OCI-LY7 (cell line): ENCODE results near the gene USH1C. TPM values are rescaled to one million over a fixed set of nuclear protein-coding genes. Genes with fewer than 3 reads are reported as not detected.

Experiments used
- BruUV-seq: library from RNA; stranded (reverse); fragments of 400-500 nt; replicated peaks from 2 replicates; lab custom pipeline; 2021; lab: Mats Ljungman, UMichigan
- CTCF ChIA-PET: fragments of 300-600 bp; sonication (Branson Sonifier 250); formaldehyde crosslinking; loops from one replicate; lab custom pipeline; 2022; ENCODE audit warnings: antibody characterized with exemption; ENCODE audit not compliant: unreplicated experiment; lab: Charles Lee
- POLR2A ChIA-PET: fragments of 300-600 bp; sonication (Branson Sonifier 250); formaldehyde crosslinking; loops from one replicate; lab custom pipeline; 2022; ENCODE audit warnings: antibody characterized with exemption; lab: Charles Lee
- DNase-seq: peaks from one replicate; pipeline ENCODE4 v3.0.0-alpha.2; 2015; ENCODE audit warnings: low spot score
- H2AFZ ChIP-seq: fragments of 200-600 bp; sonication (generic), shearing (Covaris generic); 2 replicates; pipeline ENCODE4 v1.6.1; 2014; ENCODE audit warnings: mild to moderate bottlenecking, antibody characterized with exemption, low read length, moderate library complexity
- H3K27ac ChIP-seq: fragments of 200-600 bp; sonication (generic); 2 replicates; pipeline ENCODE4 v1.5.1; 2014; ENCODE audit warnings: mixed run types, low read depth, mild to moderate bottlenecking, moderate library complexity, low read length, inconsistent platforms; ENCODE audit not compliant: poor library complexity, severe bottlenecking
- H3K36me3 ChIP-seq: fragments of 200-600 bp; sonication (generic); 2 replicates; pipeline ENCODE4 v1.6.1; 2014; ENCODE audit warnings: mild to moderate bottlenecking, antibody characterized with exemption, low read length, moderate library complexity, mixed read lengths; ENCODE audit not compliant: insufficient read depth
- H3K4me1 ChIP-seq: fragments of 200-600 bp; sonication (generic); 2 replicates; pipeline ENCODE4 v1.5.1; 2014; ENCODE audit warnings: mild to moderate bottlenecking, low read length; ENCODE audit not compliant: insufficient read depth, poor library complexity, severe bottlenecking
- H3K4me2 ChIP-seq: fragments of 200-600 bp; sonication (generic); 2 replicates; pipeline ENCODE4 v1.6.1; 2014; ENCODE audit warnings: mild to moderate bottlenecking, low read length
- H3K4me3 ChIP-seq: fragments of 200-600 bp; sonication (generic); 2 replicates; pipeline ENCODE4 v1.5.1; 2014; ENCODE audit warnings: mild to moderate bottlenecking, low read depth, low read length; ENCODE audit not compliant: poor library complexity, severe bottlenecking
- H3K79me2 ChIP-seq: fragments of 200-600 bp; sonication (generic); 2 replicates; pipeline ENCODE4 v1.6.1; 2016; ENCODE audit warnings: low read depth, mild to moderate bottlenecking, low read length, moderate library complexity, mixed read lengths; ENCODE audit not compliant: insufficient read depth
- H3K9me2 ChIP-seq: fragments of 200-600 bp; sonication (generic); 2 replicates; pipeline ENCODE4 v1.6.1; 2016; ENCODE audit warnings: mild to moderate bottlenecking, low read length, mixed read lengths; ENCODE audit not compliant: insufficient read depth
- H3K9me3 ChIP-seq: fragments of 200-600 bp; sonication (generic); 2 replicates; pipeline ENCODE4 v1.6.1; 2014; ENCODE audit warnings: mild to moderate bottlenecking, mixed run types, low read length, mixed read lengths
- H4K20me1 ChIP-seq: fragments of 200-600 bp; sonication (generic); 2 replicates; pipeline ENCODE4 v1.6.1; 2014; ENCODE audit warnings: mild to moderate bottlenecking, antibody characterized with exemption, low read length, moderate library complexity, mixed read lengths; ENCODE audit not compliant: insufficient read depth
- EZH2phosphoT487 ChIP-seq: fragments of 200-600 bp; sonication (generic); IDR thresholded peaks from 2 replicates; pipeline ENCODE4 v1.6.1; 2018; ENCODE audit warnings: low read depth, borderline replicate concordance, mild to moderate bottlenecking, mixed run types, antibody characterized with exemption, low read length, moderate library complexity, mixed read lengths
- intact Hi-C: fragments of 100-400 bp; cut with micrococcal nuclease; formaldehyde crosslinking; loops from one replicate; pipeline ENCODE4 v1.10.0; 2022; ENCODE audit not compliant: unreplicated experiment
- total RNA-seq, 2 experiments: library from RNA; depleted of rRNA in 1 of 2; stranded (reverse); fragments of >200 nt in 1 of 2; shearing (Covaris generic) in 1 of 2; gene quantifications; 2 replicates each; pipeline ENCODE4 v1.2.3, GENCODE V29; 2014 to 2022
- TF ChIP-seq, protein P1 (sequence below): fragments of 200-600 bp; sonication (generic); conservative IDR thresholded peaks from 2 replicates; pipeline ENCODE4 v1.5.1; 2014; ENCODE audit warnings: mild to moderate bottlenecking, antibody characterized with exemption, low read length, moderate library complexity, mixed read lengths

USH1C gene
- total RNA-seq, 2 experiments from 2014 or later, result not detected

DNA sequence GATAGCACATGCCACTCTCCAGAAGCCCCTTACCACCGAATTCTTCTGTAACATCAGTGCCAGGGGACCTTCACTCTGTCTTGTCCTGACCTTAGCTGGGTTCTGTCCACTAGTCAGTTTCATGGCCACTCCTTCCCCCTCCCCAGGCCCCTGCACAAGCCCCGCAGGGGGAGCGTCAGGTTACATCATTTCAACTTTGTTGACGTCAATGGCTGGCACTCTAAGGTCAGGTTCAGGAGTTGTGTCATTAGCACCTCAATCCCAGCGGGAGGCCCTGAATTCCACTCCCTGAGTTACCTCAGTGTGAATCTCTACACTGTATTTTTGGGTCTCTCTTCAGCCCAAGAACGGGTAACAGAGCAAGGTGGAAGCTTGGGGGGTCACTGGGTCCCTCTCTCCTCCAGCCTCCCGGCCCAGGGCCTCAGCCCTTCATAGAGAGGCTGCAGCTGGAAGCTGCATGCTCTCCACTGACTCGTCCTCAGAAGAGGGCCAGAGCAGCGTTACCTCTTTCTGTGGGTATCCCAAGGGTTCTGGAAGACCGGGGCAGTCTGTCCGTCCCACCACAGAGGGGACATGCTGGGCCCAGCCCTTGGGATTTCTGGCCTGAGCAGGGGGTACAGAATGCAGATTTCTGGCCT lies 10.3 kb downstream of the USH1C start:
- DNase-seq, result no peak
- POLR2A ChIA-PET, result interaction anchor here (1.3 kb wide), 1 partner anchor 21 kb away, joined by 4 read pairs; no protein-coding TSS in a partner anchor
- CTCF ChIA-PET, result no interaction called here
- Histone ChIP-seq H3K36me3 (no peaks in the 10 kb centered on the region), H3K9me3 (no peaks in the 10 kb centered on the region), H2AFZ (no peak overlapping the region), H3K27ac (no peak overlapping the region), H3K4me1 (no peaks in the 10 kb centered on the region), H3K4me3 (no peak overlapping the region), H3K79me2 (no peaks in the 10 kb centered on the region), H4K20me1 (no peaks in the 10 kb centered on the region), H3K4me2 (no peak overlapping the region), H3K9me2 (no peaks in the 10 kb centered on the region)
- BruUV-seq, result no TSS peak
- intact Hi-C loops, result no loop called here
- TF ChIP-seq, protein P1, sequence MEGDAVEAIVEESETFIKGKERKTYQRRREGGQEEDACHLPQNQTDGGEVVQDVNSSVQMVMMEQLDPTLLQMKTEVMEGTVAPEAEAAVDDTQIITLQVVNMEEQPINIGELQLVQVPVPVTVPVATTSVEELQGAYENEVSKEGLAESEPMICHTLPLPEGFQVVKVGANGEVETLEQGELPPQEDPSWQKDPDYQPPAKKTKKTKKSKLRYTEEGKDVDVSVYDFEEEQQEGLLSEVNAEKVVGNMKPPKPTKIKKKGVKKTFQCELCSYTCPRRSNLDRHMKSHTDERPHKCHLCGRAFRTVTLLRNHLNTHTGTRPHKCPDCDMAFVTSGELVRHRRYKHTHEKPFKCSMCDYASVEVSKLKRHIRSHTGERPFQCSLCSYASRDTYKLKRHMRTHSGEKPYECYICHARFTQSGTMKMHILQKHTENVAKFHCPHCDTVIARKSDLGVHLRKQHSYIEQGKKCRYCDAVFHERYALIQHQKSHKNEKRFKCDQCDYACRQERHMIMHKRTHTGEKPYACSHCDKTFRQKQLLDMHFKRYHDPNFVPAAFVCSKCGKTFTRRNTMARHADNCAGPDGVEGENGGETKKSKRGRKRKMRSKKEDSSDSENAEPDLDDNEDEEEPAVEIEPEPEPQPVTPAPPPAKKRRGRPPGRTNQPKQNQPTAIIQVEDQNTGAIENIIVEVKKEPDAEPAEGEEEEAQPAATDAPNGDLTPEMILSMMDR, result no peak
- no peak for TF ChIP-seq EZH2phosphoT487

DNA sequence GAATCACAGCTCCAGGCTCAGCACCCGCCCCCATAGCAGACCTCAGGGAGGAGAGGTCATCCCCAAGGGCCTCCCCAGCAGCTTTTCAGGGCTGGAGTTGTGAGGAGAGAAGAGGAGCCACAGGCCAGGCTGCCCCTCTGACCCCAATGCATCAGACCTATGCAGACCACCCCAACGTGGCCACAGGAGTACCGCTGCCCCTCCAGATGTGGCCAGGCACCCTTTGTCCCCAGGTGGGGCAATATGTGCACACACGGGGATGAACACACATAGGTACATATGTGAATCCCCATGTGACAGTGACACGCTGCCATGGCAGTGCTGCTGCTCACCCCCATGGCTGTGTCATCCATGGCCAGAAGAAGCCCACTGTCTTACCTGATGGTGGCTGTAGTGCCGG lies 10.9 kb downstream of the USH1C start:
- ChIA-PET CTCF (no interaction called here), POLR2A (interaction anchor here (0.7 kb wide), 1 partner anchor 30 kb away, joined by 3 read pairs; no protein-coding TSS in a partner anchor)
- no peaks in the 10 kb centered on the region for H3K9me3 ChIP-seq
- no peaks in the 10 kb centered on the region for H3K4me1 ChIP-seq
- TF ChIP-seq, protein P1, result no peak
- no peak for TF ChIP-seq EZH2phosphoT487
- no peaks in the 10 kb centered on the region for H3K36me3 ChIP-seq
- no peaks in the 10 kb centered on the region for H3K79me2 ChIP-seq
- H3K4me3 ChIP-seq, result no peak overlapping the region
- H3K4me2 ChIP-seq, result no peak overlapping the region
- no peak for DNase-seq
- intact Hi-C loops, result no loop called here
- no peak overlapping the region for H3K27ac ChIP-seq
- H3K9me2 ChIP-seq, result no peaks in the 10 kb centered on the region
- no peaks in the 10 kb centered on the region for H4K20me1 ChIP-seq
- H2AFZ ChIP-seq, result no peak overlapping the region
- no TSS peak for BruUV-seq

DNA sequence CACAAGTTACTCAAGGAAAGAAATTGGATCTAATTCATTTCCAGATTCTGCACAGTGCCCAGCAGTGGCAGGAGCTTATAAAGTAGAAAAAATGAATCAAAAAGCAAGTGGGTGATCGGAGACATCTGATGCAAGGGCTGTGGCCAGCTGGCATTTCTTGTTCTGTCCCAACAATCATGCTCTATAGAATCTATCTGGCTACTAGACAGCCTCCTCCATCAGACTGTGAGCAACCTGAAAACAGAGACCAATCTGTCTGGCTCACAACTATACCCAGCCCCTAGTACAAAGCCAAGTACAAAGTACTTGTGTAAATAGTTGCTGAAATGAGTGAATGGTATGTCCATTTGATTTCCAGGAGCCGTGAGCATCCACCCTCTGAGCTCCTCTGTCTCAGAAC lies 11.4 kb downstream of the USH1C start:
- Histone ChIP-seq H3K79me2 (no peaks in the 10 kb centered on the region), H3K4me3 (no peak overlapping the region), H3K4me1 (no peaks in the 10 kb centered on the region), H3K9me2 (no peaks in the 10 kb centered on the region), H3K9me3 (no peaks in the 10 kb centered on the region), H2AFZ (no peak overlapping the region), H3K4me2 (no peak overlapping the region), H3K36me3 (no peaks in the 10 kb centered on the region), H3K27ac (no peak overlapping the region), H4K20me1 (no peaks in the 10 kb centered on the region)
- ChIA-PET CTCF (no interaction called here), POLR2A (interaction anchor here (0.7 to 1.0 kb wide), 2 partner anchors 29 to 83 kb away, joined by 3 read pairs; no protein-coding TSS in a partner anchor)
- no TSS peak for BruUV-seq
- no peak for DNase-seq
- TF ChIP-seq, protein P1, result no peak
- no peak for TF ChIP-seq EZH2phosphoT487
- intact Hi-C loops, result no loop called here
